ENCODE results near the gene GEMIN4. TPM values are rescaled to one million over a fixed set of nuclear protein-coding genes. Genes with fewer than 3 reads are reported as not detected.

The GEMIN4 gene
- total and polyA plus RNA-seq, 2 of the 8 experiments (the other 6 are each of a cell fraction or from before 2014, with no cell fraction given): 32.1 to 51.9 TPM

DNA sequence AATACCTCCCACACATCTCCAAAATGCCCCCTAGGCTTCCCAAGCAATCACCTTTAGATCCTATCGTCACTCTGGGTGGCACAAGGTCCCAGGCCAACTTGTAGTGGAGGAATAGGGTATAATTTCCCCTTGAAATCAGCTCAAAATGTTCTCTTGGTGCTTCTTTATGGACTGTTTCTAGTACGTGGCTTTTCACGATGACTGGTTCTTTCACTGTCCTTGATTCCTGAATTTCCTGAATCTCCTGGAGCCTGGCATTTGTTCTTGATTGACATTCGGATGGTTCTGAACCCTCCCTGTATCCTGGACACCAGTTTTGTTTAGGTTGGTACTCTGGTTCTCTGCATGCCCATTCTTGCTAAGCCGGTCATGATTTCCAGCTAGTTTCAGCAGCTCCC, 30.5 kb downstream of the GEMIN4 start:
- no peaks in the 10 kb centered on the region for H3K27me3 ChIP-seq (replicated peaks in 1 of 4; ENCODE audit: control insufficient read depth in 3 of 4, extremely low read depth in 1 of 4, insufficient read depth in 3 of 4, low read length in 3 of 4)
- no peak overlapping the region for H2BK15ac ChIP-seq (ENCODE audit: low read length)
- peaks cover 5 to 8% (median 6%) of the 10 kb centered on the region in 4 experiments; a peak in 6 of 7 replicates for H3K4me1 ChIP-seq (replicated peaks in 1 of 4; ENCODE audit: control insufficient read depth in 3 of 4, insufficient read depth in 4 of 4, low read length in 3 of 4)
- no peak overlapping the region for H3K4ac ChIP-seq (replicated peaks; ENCODE audit: insufficient read length, low read depth, low read length)
- no peak overlapping the region for H3K23ac ChIP-seq (ENCODE audit: insufficient read length)
- WGBS, 2 experiments (ENCODE audit: extremely low coverage in 1 of 2, insufficient coverage in 1 of 2, insufficient read length in 1 of 2, insufficient replicate concordance in 2 of 2, low coverage in 1 of 2, low lambda C conversion rate in 2 of 2, missing lambda C conversion rate in 1 of 2): 90% methylated on average over 5 of the region's 5 CpGs; no CpG with 5 or more reads in 1 of the 2 experiments
- H3K9ac ChIP-seq (replicated peaks in 1 of 4; ENCODE audit: extremely low read depth in 1 of 4, low read depth in 3 of 4, low read length in 3 of 4): no peak overlapping the region
- H3K4me2 ChIP-seq (ENCODE audit: insufficient read depth in 1 of 2, low read depth in 2 of 2, low read length in 2 of 2): no peak overlapping the region
- no peak overlapping the region for H3K4me3 ChIP-seq (ENCODE audit: extremely low read depth in 1 of 4, insufficient read depth in 2 of 4, low read depth in 3 of 4, low read length in 4 of 4)
- ChIA-PET CTCF (ENCODE audit: partially characterized antibody) (interaction anchor here (1.2 kb wide), 1 partner anchor 20 kb away, joined by 5 read pairs; no protein-coding TSS in a partner anchor), POLR2A (ENCODE audit: partially characterized antibody) (interaction anchor here (0.5 kb wide), 1 partner anchor 281 kb away, joined by 3 read pairs; no protein-coding TSS in a partner anchor)
- no peak overlapping the region for H2AK5ac ChIP-seq (ENCODE audit: low read depth, low read length)
- no peak overlapping the region for H3K14ac ChIP-seq (ENCODE audit: insufficient read length)
- no peaks in the 10 kb centered on the region for H3K36me3 ChIP-seq (ENCODE audit: control insufficient read depth in 2 of 4, insufficient read depth in 4 of 4, low read length in 3 of 4)
- no peak overlapping the region for H2BK12ac ChIP-seq (ENCODE audit: low read depth, low read length)
- H2BK120ac ChIP-seq (replicated peaks; ENCODE audit: low read depth, low read length): no peak overlapping the region
- H2BK5ac ChIP-seq (ENCODE audit: low read depth, low read length): no peak overlapping the region
- no peaks in the 10 kb centered on the region for H3K79me2 ChIP-seq (ENCODE audit: control insufficient read depth in 1 of 2, insufficient read depth in 2 of 2, low read length in 2 of 2)
- DNase-seq (ENCODE audit: low read depth in 1 of 2, low spot score in 2 of 2) (no peak), FAIRE-seq (no peak)
- no peak overlapping the region for H4K91ac ChIP-seq (replicated peaks; ENCODE audit: insufficient read length, low read length)
- no peaks in the 10 kb centered on the region for H3K23me2 ChIP-seq (ENCODE audit: low read depth, low read length)
- no peaks in the 10 kb centered on the region for H3K9me3 ChIP-seq (ENCODE audit: insufficient read depth in 2 of 2, low read depth in 1 of 2, low read length in 1 of 2)
- H4K5ac ChIP-seq (ENCODE audit: insufficient read length, low read depth, low read length): no peak overlapping the region
- no peak overlapping the region for H3K27ac ChIP-seq (ENCODE audit: low read depth, low read length)
- no peak overlapping the region for H3K56ac ChIP-seq (replicated peaks; ENCODE audit: insufficient read length, low read depth, low read length)
- H2BK20ac ChIP-seq (ENCODE audit: low read length): no peak overlapping the region
- no peaks in the 10 kb centered on the region for H3K79me1 ChIP-seq (ENCODE audit: low read depth, low read length)
- no peak overlapping the region for H3K18ac ChIP-seq (ENCODE audit: extremely low read depth, low read length)
- no peaks in the 10 kb centered on the region for H4K20me1 ChIP-seq (replicated peaks in 1 of 2; ENCODE audit: control insufficient read depth in 1 of 2, insufficient read depth in 2 of 2, low read length in 2 of 2)
- H2AFZ ChIP-seq (ENCODE audit: low read length): no peak overlapping the region
- no peak overlapping the region for H4K8ac ChIP-seq (ENCODE audit: extremely low read depth, insufficient read depth, low read length)
- TF ChIP-seq SUZ12 (IDR thresholded peaks at IDR 0.05; ENCODE audit: low read length): no peak
- TF ChIP-seq RFX5 (IDR thresholded peaks at IDR 0.05; ENCODE audit: borderline replicate concordance, low read depth, low read length): no peak
- no peak for TF ChIP-seq ATF3 (IDR thresholded peaks at IDR 0.05; ENCODE audit: insufficient read depth, low read depth, low read length)
- no peak for TF ChIP-seq HDAC6 (IDR thresholded peaks at IDR 0.05; ENCODE audit: low read depth, low read length)
- no peak for TF ChIP-seq EGR1 (IDR thresholded peaks at IDR 0.05; ENCODE audit: borderline replicate concordance, low read depth, low read length)
